Suppressor macrophage treated with lipopolysaccharide for 4 hours (primary cell): Measurements from ENCODE around the gene FAM217B.

Experiments
- DNase-seq: peaks from one replicate; pipeline ENCODE4 v3.0.0-alpha.2; 2020

FAM217B gene, protein sequence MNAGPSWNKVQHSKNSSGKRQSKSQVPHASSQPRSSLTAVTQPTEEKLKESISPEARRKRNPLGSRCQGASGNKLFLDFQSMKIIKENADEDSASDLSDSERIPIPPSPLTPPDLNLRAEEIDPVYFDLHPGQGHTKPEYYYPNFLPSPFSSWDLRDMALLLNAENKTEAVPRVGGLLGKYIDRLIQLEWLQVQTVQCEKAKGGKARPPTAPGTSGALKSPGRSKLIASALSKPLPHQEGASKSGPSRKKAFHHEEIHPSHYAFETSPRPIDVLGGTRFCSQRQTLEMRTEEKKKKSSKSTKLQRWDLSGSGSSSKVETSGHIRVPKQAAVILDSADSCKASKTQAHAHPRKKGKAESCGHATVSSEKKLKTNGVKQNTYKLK

DNA sequence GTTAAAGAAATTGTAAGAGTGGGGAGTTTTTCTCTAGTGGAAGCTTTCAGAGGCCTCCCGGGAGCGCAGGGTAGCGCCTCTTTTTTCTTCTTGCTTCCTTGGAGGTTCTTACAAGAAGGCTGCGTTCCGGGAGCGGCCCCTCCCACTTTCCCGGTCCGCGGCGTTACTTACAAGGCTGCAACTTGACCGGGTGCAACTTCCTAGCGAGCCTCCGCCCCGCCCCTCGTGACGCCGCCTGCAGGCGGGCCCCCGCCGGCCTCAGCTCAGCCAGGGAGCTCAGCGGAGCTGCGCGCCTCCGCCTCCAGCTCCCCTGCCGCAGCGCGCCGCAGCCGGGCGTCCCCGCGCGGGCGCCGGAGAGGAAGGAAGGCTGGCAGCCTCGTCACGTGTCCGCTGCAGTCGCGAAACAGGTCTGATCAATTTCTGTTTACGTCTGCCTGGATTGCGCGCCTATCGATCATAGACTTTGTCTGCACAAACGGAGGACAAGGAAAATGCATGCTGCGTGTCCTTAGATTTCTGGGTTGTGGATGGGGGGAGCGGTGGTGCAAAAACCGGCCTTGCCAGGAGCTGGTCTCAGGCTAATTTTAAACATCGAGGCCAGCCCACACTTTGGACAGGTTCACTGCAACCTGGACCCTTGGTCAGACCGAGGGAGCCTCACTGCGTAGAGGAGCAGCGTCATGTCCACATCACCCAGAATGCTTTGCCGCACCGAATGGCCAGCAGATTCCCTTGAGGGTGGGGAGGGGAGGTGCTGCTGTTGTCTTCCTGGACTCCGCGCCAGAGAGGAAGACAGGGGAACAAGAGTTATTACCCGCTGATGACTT is at the start of gene FAM217B, which contains the start of gene PPP1R3D:
Gene FAM217B (plus strand): TSS at position 261 of the 827 bp plus-strand sequence. CDS start 3,555 bp downstream, outside the sequence.
Gene PPP1R3D (minus strand): TSS at position 177 of the 827 bp plus-strand sequence. CDS start 374 bp downstream, outside the sequence.
- DNase-seq = peak; percentile 98

DNA sequence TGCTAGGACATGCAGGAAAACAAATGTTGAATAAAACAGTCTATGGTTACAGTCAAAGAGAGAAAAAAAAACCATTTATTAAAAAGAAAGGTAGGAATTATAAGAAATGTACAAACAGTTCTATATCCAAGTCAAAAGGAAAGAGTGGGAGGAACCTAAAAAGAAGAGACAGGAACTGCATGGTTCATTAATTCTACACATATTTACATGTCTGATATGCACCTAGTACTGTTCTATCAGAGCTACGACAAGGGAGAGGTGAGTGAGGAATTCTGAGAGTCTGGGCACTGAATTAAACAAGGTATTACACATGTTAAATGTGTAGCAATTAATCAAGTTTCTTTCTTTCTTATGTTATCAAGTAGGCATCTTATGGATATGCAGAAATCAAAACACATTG is 48.6 kb upstream of the FAM217B start:
- DNase-seq = no peak

DNA sequence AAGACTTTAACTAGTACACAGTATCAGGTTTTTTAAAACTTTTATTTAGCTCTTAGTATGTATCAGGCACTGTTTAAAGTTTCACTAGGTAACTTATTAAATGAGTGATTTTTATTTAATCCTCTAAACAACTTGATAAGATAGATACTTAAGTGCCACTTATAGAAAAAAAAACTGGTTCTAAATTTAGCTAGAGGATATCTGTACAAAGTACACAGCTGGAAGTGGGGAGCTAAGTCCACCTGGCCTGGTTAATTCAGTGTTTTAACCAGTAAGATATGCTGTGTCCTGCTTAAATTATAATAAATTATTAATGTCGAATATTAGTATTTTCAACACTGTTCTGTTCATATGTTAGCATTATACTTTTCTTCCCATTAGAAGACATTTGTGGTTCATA is 44.3 kb upstream of the FAM217B start:
- DNase-seq = no peak

DNA sequence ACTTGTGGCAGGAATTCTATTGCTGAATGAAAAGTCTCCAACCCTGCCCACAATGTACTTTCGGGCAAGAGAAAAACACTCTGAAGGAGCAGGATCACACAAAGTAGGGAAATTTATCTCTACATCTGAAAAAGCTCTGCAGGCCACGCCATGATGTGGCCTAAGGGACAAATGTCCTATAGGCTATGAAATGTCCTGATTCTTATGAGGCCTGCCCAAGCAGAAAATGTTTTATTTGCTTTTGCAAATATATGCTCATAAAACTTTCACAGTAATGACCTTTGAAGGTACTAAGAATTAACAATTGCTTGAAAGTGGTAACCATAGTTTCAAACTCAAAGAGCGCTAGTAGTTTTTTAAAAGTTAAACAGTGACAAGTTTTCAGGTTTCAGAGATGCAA is 37.7 kb upstream of the FAM217B start:
- DNase-seq = no peak

DNA sequence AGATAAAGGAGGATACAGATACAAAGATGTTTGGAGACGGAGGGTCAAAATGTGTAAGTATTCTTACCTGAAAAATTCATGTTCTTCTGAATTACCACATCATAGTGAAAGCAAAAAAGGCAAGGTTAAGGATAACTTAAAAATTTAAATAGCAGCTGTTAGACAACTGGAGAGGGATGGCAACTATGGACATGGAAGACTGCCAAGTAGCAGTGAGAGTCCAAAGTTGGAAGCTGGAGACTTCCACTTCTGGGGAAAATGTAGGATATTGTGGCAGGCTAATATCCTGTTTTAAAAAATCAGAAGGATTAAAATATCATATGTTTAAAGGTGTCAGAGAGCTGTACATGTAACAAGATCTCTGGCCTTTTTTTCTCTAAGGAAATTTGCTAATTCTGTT is 36.6 kb upstream of the FAM217B start:
- no peak for DNase-seq

DNA sequence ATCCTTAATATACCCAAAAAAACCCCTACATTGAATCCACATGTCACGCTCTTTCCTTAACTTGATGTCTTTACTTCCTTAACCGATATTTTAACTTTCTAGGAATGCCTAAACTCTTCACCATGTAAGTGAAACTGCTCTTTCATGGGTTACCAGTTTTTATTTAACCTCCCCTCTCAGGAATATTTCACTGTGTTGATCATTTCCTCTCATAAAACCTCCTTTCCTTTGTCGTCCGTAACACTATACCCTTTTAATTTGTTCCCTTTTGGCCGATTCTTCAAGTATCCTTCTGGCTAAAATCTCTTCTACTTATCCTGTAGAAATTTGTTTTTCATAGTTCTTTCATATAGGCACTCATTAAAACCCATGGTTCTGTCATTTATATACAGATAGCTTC is 31.3 kb upstream of the FAM217B start:
- no peak for DNase-seq

DNA sequence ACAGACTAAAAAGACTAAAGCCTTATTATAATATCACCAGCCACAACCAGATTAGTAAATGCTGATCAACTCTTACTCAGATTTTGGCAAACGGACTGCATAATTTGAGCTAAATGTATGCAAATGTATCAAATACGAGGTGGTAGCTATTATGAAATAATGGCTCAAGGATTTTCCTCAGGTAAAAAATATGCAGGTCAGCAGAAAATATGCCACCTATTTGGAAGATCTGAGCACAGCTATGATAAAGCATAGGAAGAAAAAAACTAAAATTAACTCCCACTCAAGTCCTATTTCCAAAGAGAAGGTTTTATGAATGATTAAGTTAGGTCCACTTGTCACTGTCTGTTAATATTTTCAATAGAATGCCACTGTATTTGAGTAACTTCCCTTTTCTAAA is 29.1 kb upstream of the FAM217B start:
- no peak for DNase-seq

DNA sequence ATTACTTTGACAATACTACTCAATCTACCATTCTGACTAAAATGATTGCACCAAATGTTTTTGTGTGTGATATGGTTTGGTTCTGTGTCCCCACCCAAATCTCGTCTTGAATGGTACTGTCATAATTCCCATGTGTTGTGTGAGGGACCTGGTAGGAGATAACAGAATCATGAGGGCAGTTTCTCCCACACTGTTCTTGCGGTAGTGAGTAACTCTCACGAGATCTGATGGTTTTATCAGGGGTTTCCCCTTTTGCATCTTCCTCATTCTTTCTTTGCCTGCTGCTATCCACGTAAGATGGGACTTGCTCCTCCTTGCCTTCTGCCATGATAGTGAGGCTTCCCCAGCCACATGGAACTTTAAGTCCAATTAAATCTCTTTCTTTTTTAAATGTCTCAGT is 27.6 kb upstream of the FAM217B start:
- DNase-seq = peak; percentile 60

DNA sequence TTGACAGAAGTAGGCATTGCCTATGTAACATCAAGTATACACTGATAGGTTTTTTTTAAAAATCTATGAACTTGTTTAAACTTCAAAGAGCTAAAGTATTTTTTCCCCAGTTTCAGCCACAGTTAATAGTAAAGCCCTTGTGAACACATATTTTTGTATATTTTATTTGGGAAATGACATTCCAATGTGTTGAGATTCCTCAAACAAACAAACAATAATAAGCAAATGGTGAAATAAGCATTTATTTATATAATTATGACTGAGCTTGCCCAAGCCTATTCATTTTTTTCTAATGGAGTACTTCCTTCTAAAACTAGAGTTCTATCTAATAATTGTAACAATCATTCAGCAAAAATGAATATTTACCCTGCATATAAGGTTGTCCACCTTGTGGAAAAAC is 19.2 kb upstream of the FAM217B start:
- no peak for DNase-seq

DNA sequence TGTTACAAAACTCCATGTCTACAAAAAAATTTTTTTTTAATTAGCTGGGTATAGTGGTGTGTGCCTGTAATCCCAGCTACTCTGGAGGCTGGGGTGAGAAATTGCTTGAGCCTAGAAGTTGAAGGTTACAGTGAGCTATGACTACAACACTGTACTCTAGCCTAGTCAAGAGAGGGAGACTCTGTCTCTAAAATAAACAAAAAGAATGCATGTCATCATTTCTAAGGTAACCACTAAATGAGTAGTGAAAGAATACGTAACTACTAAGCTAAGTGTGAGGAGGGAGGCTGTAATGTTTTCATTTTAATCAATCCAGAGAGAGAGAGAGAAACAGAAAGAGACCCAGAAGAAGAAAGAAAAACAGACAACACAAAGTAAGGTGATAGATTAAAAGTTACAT is 16.7 kb upstream of the FAM217B start:
- DNase-seq = no peak

DNA sequence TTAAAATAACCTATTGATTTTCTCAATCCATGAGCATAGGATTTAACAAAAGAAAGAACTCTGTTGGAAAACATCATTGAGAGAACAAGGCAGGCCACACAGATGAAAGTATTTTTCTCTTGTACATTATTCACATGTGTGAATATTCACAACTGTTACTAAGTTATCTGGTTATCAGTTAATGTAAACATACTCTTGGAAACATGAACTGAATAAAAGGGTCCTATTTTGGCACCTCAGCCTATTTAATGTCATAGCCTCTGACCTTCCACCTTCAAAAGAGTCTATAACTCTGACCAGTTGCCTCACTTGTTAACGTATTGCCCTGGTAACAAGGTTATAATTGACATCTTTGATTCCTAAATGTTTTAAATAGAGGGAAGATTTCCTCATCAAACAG is 14.8 kb upstream of the FAM217B start:
- no peak for DNase-seq

DNA sequence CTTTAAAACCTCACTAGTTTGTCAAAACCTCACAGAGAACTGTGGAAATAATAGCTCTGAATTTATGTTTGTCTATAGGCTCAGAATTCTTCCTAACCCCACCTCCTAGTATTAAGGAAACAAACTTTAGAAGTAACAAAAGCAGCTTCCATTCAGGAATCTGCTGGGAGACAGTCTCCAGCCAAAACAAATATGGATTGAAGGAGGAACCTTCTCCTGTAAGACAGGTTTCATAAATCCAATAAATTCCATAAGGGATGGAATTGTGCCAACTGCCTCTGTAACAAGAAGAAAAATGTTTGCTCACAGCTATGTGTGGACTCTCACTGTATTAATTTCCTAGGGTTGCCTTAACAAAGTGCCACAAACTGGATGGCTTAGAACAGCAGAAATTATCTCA is 14.3 kb upstream of the FAM217B start:
- DNase-seq = no peak

DNA sequence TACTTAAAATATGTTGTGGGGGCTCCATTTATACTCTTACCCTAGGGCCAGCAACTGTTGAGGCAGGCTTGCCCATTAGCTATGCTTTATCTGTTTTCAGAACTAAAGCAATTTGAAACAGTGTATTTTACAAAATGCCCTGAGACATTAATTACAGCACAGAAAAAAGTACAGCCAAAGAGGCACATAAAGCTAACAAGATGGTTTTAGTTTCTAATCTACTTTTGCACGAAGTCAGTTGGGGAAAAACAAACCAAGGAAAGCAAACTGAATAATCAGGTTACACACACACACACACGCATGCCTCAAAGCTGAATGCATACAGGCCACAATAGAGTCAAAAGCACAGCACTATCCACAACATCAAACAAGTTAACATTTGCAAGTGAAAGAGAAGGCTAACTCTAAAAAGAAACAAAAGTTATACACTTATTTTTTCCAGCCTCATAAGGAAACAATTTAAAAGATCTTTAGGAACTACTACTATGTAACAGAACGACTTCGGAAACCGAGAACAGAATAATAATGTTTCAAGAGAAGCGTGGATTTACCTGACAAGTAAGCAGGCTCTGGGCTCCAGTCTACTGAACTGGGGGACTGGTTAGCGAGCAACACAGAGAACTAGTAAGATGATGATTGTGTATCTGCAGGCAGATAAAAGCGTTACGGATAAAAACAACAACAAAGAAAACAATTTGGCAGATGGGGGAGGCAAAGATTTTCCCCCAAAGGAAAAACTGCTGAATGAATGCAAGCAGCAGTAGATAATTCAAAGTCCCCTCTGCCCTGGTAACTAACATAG is 8.5 kb upstream of the FAM217B start:
- no peak for DNase-seq

DNA sequence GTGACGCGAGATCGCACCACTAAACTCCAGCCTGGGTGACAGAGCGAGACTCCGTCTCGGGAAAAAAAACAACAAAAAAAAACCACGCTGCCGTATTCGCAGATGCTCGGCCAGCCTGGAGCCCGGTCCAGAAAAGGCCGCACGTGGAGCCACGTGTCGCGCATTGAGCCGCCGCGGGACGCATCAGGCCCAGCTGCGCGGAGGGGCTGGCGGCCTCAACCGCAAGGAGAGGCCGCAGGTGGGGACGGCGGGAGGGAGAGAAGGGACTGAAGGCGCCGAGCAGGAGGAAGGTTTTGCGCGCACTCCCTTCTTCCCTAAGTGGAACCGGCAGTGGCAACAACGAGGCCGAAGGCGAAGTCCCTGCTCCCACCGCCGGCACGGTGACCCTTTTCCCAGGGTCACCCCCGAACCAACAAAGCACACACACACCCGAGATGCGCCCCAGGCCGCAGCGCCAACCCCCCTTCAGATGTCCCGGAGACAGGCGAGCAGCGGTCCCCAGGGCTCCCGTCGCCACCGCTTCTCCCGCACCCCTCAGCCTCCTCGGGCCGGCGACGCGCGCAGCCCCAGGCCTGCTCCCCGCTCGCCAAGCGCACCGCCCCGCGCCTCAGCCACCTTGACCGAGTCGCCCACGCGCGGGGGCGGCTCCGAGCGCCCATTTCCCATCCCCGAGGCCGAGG is 7.4 kb upstream of the FAM217B start:
- DNase-seq = no peak

DNA sequence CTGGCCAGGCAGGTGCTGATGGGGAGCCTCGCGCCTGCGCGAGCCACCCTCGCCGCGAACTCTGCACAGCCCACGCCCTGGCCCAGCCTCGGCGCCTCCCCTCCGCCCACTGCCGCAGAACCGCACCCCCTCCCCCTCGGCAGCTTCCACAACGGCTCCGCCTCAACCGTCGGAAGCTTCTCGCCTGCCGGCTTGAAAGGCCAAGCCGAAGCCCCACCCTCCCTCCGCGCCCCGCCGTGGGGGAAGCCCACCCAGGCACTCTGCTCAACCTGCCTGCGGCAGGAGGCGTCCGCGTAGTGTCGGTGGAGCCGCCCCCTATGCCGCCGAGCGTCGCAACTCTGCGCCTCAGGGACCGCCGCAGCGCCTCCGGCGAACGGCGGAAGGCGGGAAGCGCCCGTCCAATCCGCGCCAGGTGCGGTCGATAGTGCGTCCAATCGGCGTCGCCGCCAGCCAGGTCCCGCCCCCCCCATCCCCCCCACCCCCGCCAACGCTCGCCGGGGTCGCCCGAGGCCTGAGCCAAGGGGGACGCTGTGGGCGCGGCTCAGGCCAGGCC is 6.8 kb upstream of the FAM217B start, which contains the start of gene SYCP2:
Gene SYCP2 (minus strand): TSS at position 342 of the 553 bp plus-strand sequence. CDS start 11,224 bp downstream, outside the sequence.
- DNase-seq = no peak

DNA sequence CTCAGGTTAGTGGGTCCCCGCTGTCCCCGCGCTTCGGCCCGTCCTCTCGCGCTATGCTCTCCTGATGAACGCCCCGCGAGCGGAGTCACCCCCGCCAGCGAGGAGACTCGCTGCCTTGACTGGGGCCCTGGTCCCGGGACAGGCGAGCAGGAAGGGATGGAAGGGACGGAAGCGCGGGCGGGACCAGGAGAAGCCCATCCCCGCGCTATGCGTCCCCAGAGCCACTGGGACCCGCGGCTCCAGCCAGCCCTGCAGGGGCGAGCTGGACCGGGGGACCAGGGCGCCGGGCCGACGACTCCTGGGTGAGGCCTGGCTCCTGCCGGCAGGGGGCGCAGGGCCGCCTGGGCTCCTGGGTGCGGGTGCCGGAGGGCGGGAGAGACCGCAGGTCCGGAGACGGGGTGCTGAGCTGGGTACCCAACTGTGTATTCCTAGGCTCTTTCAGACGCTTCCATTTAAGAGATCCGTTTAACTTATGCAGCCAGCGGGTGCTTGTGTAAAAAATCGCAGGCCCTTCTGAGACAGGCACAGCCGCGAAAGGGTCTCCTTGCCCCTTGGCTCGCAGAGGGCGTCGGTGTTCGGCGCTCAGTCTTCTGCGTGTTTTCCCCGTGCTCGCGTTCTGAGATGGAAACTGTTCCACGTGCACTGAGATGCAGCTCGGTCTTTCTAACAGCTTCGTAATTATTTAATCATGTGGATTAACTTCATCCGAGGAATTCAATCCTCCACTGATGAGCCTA is 6.2 kb upstream of the FAM217B start:
- DNase-seq = peak; percentile 84

DNA sequence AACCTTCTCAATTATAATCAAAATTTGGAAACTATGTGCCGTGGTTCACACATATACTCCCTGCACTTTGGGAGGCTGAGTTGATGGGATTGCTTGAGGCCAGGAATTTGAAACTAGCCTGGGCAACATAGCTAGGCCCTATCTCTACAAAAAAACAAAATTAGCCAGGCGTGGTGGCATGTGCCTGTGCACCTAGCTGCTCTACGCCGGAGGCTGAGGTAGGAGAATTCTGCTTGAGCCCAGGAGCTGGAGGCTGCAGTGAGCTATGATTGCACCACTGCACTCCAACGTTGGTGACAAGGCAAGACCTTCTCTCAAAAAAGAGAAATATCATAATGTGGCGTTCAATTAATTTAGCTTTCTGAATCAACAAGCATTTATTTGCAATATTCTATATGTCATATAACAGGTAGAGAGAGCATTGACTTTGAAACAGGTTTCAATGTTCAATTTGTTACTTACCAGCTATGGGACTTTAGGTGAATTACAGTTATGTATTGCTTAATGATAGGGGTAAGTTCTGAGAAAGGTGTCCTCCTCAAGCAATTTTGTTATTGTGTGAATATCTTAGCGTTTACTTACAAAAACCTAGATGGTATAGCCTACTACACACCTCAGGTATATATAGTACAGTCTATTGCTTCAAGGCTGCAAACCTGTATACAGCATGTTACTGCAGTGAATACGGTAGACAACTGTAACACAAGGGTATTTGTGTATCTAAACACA is 4.6 kb upstream of the FAM217B start:
- no peak for DNase-seq

DNA sequence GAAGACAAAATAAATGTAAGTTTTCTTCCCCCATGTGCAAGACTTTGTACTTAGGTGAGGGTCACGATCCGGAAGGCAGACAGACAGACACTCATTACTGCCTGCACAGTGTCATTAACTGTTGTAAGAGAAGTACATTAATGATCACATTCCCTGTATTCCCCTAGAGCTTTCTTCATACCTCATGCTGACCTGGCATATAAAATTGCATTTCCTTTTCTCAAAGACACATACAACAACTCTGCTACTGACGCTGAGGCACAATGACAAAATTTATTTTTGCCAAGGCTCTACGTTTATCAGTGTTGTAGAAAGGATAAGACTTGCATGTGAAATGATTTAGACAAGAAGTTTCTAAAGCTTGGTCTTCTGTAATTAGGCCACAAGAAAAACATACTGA is 3.8 kb upstream of the FAM217B start:
- DNase-seq = no peak

DNA sequence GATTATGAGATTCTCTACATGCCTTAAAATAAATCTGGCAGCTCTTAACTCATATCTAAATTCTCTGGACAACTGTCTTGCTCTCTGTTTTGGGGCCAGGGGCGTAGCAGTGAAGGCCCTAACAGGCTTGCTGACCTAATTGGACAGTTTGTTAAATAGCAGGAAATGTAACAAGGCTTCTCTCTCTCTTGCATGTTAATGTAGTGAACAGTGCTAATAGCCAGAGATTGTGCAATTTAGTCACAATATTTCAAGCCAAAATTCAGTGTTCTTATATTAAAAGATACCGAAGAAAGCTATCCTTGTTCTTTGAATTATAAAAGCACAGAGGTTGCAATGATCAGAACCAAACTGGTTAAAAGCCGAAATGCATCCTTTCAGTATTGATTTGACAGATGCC is 3.0 kb upstream of the FAM217B start:
- DNase-seq = no peak

DNA sequence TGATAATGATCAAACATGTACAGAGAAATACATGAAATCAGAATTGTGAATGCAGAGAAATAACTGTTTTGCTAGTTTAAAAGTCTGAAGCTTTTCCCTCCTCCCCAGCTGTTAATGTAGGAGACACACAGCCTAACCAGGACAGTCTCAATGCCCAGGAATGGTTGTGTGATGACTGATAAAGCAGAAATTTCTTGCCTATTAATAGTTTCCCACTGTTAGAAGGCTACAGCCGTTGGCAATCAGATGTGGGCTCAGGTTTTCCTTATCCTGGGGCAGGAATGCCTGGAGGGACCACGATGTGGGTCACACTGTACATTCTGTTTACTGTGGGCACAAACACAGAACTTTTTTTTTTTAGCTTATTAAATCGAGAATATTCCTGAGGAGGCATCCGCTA is 2.0 kb upstream of the FAM217B start:
- no peak for DNase-seq

DNA sequence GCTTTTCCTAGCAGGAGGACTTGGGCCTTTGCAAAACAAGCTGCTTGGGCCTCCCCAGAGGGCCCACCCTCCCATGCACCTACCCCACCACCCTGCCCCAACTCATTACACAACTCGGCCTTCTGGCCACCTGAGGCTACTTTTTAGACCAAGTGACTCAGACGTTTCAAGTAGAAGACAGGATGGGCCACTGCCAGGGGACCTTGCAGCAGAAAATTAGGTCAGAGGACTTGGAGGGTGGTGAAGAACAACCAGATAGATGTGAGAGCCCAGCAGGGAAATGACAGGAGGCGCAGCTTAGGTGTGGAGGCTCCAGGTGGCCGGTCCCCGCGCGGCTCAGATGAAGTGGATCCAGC is 1.5 kb upstream of the FAM217B start:
- DNase-seq = no peak
